ENCODE data around the gene PKD2L2. TPM values are rescaled to one million over a fixed set of nuclear protein-coding genes. Genes with fewer than 3 reads are reported as not detected.
A peak's percentile ranks its signal among the peaks of the same experiment; 100 is the strongest.

PKD2L2 gene
- total and polyA plus RNA-seq, 9 of the 15 experiments (the other 6 are each of a cell fraction or from before 2014, with no cell fraction given), result 0.08 to 0.25 (median 0.11) TPM; not detected in 5

GRCh38 chr5:137888863-137889759 lies at the start of gene PKD2L2 (continued):
- TF ChIP-seq ZBTB26 (CRISPR knock-in tag; IDR thresholded peaks at IDR 0.05), result no peak
- TF ChIP-seq LCOR (CRISPR knock-in tag; IDR thresholded peaks at IDR 0.05), result 0 out of 2 replicates have a peak, but pooled peaks have one; percentile 30
- peak; percentile 85; the same call in 1 of the 2 replicates for TF ChIP-seq PTBP1 (IDR thresholded peaks at IDR 0.05; ENCODE audit: low read depth, low read length)
- peak; percentile 39 for TF ChIP-seq MGA (IDR thresholded peaks at IDR 0.05)
- no peak for TF ChIP-seq CCAR2 (IDR thresholded peaks at IDR 0.05; ENCODE audit: low read depth, low read length)
- TF ChIP-seq BMI1 (IDR thresholded peaks at IDR 0.05; ENCODE audit: low read length), result no peak
- no peak for TF ChIP-seq RFX7 (CRISPR knock-in tag; IDR thresholded peaks at IDR 0.05)
- TF ChIP-seq XRCC4 (IDR thresholded peaks at IDR 0.05; ENCODE audit: extremely low read depth, insufficient read depth, insufficient read length), result no peak
- TF ChIP-seq NR2C2 (CRISPR knock-in tag; IDR thresholded peaks at IDR 0.05), result peak; percentile 60; the same call in 1 of the 2 replicates
- peak; percentile 79 for TF ChIP-seq NR2C2 (tag; IDR thresholded peaks at IDR 0.05)
- TF ChIP-seq ZNF436 (CRISPR knock-in tag; IDR thresholded peaks at IDR 0.05), result no peak
- TF ChIP-seq TBP (optimal IDR thresholded peaks at IDR 0.05; ENCODE audit: low read depth, low read length), result peak; percentile 63
- TF ChIP-seq THAP7 (CRISPR knock-in tag; IDR thresholded peaks at IDR 0.05), result no peak; the same call in 1 of the 2 replicates
- TF ChIP-seq ZNF146 (CRISPR knock-in tag; IDR thresholded peaks at IDR 0.05; ENCODE audit: unreplicated experiment), result no peak
- TF ChIP-seq PHB (CRISPR knock-in tag; IDR thresholded peaks at IDR 0.05), result no peak
- TF ChIP-seq LARP7 (IDR thresholded peaks at IDR 0.05), result no peak
